ENCODE data around the gene GDA.
"Not testable (repeated sequence)": the region's sequence is repeated elsewhere in the genome, so short reads cannot be mapped to it uniquely, and the experiment has no call there.

The GDA gene

DNA sequence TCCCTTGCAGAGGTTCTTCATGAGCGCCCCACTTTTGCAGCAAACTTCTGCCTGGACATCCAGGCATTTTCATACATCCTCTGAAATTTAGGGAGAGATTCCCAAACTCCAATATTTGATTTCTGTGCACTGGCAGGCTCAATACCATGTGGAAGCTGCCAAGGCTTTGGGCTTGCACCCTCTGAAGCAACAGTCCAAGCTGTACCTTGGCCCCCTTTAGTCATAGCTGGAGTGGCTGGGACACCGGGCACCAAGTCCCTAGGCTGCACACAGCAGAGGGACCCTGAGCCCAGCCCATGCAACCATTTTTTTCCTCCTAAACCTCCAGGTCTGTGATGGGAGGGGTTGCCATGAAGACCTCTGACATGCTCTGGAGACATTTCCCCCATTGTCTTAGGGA lies 141.1 kb downstream of the GDA start:
- FAIRE-seq: no peak

DNA sequence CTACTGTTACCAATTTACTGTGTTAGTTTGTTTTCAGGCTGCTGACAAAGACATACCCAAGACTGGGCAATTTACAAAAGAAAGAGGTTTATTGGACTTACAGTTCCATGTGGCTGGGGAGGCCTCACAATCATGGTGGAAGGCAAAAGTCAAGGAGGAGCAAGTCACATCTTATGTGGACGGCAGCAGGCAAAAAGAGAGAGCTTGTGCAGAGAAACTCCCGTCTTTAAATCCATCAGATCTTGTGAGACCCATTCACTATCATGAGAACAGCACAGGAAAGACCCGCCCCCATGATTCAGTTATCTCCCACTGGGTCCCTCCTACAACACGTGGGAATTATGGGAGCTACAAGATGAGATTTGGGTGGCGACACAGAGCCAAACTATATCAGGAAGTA lies 142.3 kb downstream of the GDA start:
- FAIRE-seq: not testable (repeated sequence)

DNA sequence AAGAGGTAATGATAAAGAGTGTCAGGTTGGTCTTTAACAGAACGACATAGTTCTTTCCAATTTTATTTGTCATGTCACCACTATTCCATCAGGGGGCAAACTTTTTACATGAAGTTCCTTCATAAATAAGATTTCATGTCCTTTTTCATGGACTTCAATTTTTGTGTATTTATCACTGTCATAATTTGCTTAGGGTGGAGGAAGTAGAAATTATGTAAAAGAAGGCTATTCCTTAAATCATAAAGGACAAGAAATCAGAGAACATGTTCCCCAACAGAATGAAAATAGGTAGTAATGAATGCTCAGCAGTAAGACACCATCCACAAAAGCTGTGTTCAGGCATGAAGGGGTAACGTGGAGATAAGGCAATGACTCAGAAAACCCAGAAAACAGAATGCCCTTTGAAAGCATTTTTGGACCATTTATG lies 143.0 kb downstream of the GDA start:
- peak; percentile 97 for FAIRE-seq

DNA sequence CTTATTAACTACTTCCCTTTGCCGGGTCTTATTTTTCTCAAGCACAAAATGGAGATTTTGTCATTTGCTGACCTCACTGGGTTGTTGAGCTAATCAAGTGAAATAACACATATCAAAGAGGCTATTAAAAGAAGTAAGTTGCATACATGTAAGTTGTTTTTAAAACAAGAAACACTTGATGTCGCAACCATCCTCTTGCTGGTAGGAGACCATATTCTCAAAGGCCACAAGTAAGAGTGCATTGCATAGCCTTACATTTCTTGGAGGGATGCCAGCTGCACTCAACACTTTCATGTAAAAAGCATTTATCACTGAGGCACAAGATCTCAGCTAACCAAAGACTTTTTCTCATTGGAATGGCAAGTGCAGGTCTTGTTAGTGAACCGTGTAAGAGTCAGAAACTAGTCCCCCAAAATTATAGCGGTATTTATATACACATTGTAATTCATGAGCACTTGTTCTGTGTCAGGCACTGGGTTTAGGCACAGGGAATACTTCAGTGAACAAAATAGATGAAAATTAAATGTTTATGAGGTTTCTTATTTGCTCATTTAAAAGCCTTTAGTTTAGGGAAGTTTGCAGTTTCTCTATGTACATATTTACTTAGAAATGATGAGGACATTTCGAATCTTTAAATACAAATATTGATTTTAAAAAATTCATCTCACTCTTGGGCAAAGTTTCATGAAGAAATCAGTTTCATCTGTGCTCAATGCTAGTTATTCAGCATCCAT lies 143.8 kb downstream of the GDA start:
- FAIRE-seq: no peak

DNA sequence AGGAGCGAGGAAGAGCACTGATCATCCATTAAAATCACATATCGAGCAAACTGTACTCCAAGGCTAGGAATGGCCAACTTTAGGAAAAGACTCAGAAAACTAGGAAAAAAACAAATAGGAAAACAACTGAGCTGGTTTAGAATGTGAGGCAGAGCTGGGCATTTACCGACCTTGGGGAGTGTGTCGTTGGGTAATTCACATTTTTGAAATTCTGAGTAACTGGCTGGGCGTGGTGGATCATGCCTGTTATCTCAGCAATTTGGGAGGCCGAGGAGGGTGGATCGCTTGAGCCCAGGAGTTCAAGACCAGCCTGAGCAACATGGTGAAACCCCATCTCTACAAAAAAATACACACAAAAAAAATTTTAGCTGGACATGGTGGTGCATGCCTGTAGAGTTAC lies 145.7 kb downstream of the GDA start:
- no peak for FAIRE-seq

DNA sequence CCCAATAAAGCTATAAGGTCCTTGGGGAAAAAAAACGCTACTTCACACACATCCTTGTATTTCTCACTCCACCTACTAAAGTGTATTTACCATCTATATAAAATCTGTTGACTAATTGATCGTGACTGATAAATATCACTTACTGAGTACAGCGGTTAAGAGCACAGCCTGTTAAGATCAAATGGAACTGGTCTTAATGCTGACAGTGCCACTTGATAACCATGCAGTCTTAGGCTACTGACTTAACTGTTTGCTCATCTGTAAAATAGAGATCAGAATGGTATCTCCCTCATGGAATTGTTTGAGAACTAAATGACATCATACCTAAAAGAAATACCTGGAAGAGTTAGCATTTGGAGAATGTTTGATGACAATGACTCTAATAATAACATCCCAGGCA lies 148.3 kb downstream of the GDA start:
- no peak for FAIRE-seq

DNA sequence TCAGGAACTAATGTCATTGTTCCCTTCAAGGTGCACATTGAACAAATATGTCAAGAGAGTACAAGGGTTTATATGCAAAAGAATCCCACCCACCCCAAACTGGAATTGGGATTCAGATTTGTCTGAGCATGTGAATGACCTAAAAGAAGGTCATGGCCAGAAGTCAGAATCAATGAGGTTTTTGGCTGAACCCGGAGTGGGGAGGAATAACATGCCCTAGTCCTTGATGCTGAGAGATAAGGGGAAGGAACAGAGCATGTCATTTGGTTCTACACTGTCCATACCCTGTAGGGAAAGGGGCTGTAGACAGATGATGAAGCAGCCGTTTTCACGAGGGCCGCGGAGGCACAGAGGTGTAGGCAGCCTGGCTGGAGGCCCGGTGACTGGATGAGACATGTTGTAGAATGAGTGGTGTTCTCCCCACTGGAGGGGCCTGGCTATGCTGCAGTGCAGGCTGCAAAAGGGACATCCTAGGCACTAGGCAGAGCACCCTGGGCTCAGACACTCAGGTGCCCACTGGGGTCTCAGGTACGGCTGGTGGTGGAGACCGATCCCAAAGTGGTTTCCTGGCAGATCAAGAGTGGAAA lies 149.9 kb downstream of the GDA start:
- FAIRE-seq: no peak

DNA sequence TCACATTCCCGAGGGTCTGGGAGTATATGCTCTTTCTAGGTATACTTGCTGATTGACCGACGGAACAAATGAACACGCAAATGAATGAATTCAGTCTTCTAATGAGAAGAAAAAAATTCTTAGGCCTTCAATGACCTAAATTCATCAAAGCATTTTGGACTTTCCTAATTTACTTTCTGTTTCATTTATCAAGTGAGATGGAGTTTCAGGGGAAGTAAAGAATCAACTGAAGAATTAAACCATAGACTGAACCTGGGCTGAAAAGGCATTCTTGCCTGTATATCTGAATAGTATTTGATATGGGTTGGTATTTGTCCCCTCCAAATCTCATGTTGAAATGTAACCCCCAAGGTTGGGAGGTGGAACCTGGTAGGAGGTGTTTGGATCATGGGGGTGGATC lies 151.6 kb downstream of the GDA start:
- no peak for FAIRE-seq
